GM18498 (cell line): Measurements from ENCODE around the gene UQCC2.

Source experiments
- ATAC-seq: cut with Tn5 transposase; IDR thresholded peaks from one replicate; pipeline ENCODE4 v1.9.1; 2021; ENCODE audit warnings: mild to moderate bottlenecking, moderate library complexity; ENCODE audit not compliant: unreplicated experiment

The UQCC2 gene

DNA sequence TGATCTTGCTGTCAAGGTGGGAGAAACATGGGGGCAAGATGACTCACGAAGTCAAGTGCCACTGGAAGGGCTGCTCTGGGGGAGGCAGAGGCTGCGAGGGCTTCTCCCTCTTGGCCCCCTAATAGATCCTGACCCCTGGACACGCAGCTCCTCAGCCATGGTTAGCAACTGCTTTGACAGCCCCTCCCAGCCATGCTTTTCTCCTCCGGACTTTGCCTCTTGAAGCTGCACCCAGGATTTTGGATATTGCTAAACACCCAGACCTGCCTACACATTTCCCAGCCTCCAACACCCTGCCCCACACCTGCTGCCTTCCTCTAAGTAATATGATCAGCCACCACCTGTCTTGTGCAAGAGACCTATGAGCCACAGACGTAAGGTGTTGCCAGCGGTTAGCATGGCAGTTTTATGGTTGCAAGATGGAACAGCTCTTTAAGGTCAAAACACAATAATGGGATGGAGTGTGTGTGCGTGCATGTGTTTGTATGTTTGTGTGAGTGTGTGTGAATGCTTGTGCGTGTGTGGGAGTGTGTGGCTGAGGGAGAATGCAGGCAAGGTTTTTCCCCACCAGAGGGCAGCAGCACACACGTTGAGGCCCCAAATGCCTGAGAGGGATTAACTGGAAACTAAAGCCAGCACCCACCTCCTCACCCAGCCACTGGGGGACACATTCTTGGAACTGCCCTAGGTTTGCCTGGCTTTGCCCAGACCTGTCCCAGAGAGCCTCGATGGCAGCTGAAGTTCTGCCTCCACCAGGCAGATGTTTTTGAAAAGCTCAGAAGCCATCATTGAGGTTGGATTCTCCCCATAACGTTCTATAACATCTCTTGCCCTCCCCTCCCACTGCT, 32.7 kb upstream of the UQCC2 start:
- no peak for ATAC-seq

DNA sequence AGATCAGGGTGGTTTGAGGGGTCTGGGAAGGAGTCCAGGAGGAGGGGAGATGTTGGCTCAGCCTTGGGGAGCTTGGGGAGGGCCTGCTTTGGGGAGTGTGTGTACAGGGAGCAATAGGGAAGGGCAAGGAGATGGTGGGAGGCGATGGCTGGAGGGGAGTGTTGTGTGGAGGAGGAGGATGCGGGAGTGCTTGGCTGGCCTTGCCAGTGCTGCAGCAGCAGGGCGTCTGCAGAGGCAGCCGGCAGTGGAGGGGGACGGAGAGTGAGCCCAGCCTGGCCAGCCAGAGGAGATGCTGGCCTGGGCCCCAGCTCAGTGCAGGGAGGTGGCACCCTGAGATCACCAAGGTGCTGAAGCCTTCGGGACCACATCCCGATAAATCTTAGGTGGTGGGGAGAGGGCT, 31.3 kb upstream of the UQCC2 start:
- no peak for ATAC-seq

DNA sequence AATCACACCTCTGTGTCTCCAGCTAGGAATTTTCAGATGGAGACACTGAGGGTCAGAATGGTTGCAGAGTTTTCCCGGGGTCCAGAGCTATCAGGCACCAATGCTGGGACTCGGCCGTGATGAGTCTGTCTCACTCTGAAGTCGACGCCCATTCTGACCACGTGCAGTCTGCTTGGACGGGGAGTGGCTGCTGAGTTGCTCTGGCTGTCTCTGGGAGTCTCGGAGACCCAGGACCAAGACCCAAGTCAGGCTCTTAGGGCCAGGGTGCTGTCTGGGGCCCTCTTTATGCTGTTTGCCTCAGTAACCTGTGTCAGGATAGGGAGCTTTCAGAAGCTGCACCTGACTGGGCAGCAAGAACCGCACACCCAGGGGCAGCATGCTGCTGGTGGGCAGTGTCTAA, 30.6 kb upstream of the UQCC2 start:
- no peak for ATAC-seq

DNA sequence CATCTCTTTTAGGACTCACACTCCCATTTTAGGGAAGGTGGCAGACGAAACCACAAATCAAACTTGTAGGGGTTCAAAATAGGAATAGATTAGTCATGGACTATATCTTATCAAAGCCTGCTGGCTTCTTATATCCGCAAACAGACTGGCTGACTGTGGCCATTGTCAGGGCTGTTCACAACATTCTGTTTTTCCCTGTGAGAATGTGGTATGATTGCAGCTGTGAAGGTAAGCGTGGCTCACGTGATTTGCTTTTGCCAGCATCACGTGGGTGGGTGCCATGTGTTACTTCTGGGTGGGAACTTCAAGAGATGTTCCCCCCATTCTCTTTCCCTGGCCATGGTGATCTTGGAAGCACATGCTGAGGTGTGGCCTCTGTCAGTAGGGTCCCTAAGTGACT, 29.3 kb upstream of the UQCC2 start:
- ATAC-seq: no peak

DNA sequence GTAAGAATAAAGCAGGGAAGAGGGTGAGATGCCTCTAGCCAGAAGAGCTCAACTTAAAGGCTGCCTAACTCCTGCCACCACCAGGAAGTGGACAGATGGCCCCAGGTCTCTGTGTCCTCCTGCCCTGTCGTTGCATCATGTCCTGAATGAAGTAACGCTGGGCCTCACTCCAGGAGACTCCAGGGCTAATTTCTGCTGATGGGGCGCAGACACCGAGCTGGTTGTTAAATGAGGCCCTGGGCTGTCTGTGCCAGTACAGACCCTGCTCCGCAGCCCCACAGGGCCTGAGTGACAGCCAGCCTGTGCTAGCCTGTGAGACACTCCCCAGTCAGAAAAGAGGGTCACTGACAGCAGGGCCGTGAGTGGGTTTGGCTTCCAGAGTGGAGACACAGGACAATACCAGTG, 28.7 kb upstream of the UQCC2 start:
- ATAC-seq: no peak

DNA sequence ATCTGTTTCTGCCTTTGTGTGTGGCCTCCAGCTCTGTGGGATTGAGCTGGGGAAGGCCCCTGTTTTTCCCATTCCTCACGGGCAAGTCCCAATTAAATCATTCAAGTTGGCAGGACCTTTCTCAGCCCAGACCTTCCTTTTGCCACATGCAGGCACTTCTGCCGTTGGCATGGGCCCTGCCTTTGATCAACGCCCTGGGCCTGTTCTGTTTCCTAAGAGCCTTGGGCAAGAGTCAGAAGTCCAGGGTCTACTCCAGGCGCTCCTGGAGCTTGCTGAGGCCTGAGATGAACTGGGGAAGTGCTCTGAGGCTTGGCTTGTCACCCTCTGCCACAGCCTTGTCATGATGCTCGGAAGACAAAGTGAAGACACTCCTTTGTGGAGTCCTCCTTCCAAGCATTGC, 28.1 kb upstream of the UQCC2 start:
- no peak for ATAC-seq

DNA sequence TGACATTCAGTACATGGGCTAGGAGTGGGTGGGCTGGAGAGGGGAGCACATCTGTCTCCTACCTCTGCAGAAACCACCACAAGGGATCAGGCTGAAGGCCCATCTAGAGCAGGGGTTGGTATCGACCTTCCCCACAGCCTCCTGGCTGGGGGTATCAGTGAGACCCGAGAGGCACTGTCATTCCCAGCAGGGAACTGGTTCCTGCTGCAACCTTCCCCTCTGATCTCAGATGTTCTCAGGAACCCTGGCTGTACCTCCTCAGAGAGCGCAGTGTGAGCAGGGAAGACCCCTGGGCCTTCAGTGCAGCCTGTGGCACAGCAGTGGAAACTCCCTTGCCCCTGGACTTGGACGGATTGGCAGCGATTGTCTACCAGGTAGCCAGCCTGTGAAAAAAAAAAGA, 27.4 kb upstream of the UQCC2 start:
- ATAC-seq: no peak

DNA sequence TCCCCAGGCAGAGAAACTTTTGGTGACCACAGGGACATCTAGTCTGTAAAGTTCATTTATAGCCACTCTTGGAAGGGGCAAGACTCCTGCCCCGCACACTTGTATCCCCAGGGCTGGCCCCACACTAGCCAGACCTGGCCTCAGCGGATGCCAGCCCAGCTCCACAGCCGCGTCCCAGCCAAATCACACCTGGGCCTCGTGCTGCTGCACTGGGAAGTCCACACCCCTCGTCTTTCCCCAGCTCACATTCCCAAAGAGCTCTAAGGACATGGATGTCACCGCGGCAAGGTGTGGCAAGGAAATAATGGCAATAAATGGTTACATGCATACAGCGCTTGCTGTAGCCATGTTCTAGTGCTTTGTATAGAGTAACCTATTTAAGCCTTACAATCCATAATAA, 26.7 kb upstream of the UQCC2 start:
- ATAC-seq: no peak

DNA sequence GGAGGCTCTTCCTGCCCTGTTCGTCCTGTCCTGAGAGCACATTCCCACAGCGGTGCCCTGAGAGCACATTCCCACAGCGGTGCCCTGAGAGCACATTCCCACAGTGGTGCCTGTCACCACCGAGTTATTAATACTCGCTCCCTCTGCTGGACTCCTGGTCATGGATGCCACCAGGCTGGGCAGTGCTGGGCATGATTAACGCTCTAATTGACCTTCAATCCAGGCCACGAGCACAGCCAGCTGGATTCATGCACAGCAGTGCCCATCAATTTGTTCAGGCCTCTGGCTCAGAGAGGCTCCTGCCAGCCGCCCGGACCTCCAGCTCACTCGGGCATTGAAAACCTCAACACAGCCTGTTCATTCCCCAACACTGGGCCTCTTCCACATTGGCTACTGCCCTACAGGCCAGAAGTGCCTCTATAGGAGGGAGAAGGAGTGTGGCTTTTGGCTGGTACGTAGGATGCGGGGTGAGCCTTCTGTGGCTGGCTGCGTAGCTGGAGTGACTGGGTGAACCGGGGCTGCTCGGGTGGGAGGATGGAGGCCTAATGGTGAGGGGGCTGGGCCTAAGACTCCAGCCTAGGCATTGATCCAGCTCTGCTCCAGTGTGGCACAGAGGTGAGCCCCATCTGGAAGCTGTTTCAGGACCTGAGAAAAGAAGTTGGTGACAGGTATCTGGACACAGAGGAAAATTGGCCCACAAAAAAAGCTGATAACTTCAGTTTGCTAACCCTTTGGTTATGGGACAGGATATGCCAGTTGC, 25.9 kb upstream of the UQCC2 start:
- ATAC-seq: no peak

DNA sequence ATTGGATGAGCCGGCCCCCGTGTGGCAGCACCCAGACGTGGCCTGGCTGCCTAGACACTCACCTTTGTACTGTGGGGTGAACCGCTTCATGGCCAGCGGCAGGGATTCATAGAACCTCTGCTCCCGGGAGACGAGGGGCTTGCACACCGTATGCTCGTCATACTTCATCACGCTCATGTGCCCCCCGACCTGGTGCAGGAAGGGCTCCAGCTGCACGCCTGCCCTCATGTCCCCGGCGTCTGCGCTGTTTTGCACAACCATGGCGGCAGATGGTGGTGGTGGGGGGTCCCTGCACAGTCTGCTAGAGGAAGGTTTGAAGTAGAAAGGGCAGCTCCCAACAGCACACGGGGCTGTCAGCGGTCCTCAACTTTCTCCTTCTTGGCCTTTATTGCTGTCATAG, 23.7 kb upstream of the UQCC2 start:
- ATAC-seq: no peak

DNA sequence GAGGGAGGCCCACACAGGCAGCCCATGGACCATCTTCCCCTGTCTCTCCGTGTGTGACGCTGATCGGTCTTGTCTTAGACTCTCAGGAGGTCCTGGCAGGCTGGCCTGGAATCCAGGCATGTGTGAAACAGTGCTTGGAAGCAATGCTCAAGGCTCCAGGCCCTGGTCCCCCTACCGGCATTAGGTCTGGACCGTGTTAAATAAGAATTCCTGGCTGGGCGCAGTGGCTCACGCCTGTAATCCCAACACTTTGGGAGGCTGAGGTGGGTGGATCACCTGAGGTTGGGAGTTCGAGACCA, 22.2 kb upstream of the UQCC2 start:
- ATAC-seq: no peak

DNA sequence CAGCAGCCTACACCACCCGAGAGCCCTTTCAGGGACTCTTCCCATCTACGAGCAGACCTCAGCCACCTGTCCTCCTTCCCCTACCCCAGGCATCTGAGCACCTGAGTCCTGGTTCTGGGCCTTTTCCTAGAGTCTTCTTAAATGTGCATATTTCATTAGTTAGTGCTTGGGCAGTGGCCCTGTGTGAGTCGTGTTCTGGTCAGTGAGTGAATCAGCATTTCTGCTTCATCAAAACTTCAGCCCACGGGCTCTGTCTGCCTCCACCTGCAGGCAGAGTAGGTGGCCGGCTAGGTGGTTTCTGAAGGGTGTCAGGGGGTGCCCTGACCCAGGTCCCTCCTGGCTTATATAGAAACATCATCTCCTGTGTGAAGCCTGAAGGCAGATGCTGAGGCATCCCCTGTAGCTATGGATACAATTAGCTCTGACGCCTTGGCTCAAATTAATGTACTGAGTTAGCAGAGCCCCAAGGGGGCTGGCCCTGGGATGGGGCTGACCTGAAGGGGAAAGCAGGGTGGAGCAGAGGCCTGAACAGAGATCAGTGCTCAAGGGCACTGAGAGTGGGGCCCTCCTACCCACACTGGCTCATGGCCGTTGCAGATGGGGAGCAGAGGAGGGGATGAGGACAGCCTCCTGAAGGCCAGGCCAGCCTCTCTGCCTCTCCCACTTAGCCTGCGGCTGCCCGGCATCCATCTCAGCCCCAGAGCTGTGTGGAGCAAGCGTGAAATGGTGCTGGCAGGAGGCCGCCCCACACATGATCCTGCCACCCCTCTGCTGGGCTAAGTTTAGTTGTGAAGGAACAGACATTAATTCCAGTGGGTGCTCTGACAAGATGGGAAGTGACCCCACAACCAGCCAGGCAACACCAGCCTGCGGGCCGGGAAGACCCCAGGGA, 21.6 kb upstream of the UQCC2 start:
- no peak for ATAC-seq

DNA sequence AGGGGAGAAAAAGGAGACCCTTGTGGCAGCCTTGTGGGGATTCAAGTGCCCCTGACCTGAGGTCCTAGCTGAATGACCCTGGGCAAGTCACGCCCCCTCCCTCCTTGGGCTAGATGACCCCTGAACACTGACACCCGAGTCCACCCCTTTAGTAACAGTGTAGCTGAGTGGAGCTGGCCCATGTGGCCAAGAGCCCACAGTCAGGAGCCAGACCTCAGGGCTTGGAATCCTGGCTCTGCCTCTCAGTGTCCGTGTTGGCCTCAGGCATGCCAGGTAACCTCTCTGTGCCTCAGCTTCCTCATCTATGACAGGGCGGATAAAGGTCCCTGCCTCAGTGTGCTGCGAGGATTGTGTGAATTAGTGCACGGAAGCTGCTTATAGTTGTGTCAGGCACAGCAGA, 20.9 kb upstream of the UQCC2 start:
- no peak for ATAC-seq

DNA sequence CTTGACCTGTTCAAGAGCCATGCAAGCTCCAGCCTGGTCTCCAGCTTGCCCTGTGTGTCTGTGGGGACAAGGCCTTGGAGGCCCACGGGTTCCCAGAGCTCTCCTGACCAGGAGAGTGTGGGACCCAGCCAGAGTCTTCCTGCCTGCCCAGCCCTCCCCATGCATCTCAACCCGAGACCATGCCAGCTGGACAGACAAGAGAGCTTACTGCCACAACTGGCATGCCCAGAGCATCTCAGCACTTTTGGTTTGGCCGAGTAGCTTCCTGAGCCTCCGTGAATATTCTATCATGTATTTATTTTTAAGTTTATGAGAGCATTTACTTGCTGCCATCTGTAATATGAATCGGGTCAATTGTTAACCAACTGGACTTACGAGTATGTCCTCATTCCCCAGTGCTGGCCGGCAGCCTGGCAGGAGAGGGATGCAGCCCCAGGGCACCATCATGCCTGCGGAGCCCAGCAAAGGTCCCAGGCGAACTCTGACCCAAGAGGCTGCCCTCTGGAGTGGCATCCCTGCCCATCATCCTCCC, 20.3 kb upstream of the UQCC2 start:
- no peak for ATAC-seq

DNA sequence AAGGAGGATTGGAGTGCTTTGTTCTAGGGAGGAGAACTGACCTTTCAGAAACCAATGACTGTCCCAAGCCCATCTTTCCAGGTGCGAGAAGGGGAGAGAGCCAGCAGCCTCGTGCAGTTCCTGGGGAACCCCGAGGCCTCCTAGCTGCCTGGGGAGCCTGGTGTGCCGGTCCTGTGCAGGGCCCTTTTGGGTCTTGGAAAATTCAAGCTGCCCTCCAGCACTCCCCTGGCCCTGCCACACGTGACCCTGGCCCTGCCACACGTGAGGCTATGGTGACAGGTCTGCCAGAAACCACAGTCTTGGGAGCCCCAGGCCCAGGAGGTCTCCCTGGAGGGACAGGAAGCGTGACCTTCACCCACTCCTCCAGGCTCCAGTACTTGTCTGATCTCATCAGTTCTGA, 19.5 kb upstream of the UQCC2 start:
- no peak for ATAC-seq

DNA sequence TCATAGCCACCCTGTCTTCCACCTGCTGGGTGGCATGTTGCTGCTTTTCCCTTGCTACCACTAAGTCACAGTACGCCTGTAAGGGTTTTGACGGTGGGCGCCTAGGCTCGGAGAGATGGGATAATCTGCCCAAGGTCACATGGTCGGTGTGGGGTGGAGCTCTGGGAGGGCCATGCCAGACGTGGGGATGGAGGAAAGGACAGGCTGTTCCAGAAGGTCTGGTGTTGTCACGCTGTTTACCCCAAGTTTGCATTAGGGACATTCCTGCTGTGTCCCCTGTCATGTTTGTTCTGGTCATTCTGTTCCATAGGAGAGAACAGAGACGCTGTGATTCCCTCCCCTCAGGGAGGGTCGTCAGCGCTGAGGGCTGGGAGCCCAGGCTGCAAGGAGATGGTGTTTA, 19.1 kb upstream of the UQCC2 start:
- ATAC-seq: no peak

DNA sequence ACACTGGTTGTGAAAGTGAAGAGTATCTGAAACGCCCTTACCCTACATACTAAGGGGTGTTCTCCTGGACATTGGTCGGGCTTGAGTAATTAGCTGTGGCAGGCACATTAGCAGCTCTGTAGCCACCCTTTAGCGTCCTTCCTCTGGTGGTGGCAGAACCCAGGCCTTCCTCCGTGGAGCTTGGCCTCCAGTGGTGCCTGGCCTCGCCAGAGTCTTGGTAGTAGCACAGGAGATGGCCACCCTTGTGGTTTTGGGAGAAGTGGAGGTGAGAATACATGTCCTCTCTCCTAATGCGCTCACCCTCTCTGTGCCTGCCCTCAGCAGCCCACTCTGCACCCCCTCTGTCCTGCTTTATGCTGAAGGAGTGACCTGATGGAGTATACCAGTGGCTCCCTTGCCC, 17.6 kb upstream of the UQCC2 start:
- ATAC-seq: no peak

DNA sequence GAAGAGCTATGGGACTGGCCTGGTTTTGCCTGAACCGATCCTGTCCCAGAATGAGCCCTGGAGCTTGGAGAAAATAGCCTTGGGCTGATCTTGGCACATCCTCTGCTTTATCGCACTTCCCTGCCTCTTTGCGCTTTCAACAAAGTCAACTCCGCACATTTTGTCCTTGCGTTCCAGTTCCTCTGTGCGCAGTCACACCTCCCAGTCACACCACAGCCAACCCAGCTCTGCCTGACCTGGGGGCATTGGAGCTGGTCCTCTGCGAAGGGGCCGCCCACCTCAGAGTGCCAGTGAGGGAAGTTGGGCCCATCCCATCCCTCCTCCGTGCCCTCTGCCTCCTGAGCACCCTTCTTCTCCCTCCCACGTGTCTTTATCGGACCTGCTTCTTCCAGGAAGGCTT, 16.9 kb upstream of the UQCC2 start:
- no peak for ATAC-seq

DNA sequence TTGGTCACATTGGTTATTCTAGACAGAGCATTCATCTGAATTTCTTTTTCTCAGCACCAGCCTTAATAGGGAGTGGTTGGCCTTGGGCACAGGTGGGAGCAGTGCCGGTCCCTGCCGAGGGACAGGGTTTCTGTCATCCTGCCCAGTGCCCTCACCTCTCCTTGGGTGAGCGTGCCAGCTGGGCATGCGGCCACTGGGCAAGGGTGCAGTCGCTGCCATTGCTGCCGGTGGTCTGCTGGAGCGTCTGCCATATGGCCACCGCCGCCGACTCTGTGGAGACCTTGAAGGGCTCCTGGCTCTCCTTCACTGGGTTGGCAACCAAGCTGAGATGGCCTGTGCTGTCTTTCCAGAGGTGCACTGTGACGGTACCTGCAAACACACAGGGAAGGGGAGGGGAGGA, 16.4 kb upstream of the UQCC2 start:
- no peak for ATAC-seq

DNA sequence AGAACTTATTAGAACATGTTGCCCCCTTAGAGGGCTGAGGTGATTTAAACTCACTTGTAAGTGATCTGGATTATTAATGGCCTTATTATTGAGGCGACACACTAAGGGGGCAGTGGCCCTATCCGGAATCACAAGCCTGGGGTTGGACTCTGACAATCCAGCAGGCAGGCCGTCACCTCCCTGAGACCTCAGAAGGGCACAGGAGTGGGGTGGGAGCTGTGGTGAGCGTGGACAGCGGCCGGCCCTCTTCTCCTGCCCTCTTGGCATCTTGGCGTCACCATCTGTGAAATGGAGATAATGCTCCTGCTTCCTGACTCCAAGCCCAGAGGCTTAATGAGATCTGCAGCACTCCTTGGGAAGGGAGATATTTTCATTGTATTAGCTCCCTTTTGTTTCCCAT, 15.6 kb upstream of the UQCC2 start:
- no peak for ATAC-seq

DNA sequence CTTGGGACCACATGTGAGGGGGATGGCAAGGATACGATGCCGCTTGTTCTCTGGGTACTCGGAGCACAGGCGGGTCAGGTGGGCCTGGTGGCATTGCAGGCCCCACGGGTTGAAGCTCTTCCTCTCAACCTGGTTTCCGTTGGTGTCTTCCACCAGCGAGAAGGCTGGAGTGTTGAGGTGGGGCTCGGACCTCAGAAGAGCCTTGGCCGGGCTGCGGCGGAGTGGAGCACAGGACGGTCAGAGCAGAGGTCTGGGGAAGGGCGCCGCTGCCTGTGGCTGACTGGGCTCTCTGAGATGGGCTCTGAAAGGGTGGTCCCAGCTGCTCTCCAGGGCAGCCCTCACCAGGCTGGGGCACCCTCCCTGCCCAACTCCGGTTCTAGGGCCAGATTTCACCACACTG, 15.2 kb upstream of the UQCC2 start:
- ATAC-seq: no peak
